Endodermal cell (in vitro differentiated cells): ENCODE data around the gene IQCN. TPM values are rescaled to one million over a fixed set of nuclear protein-coding genes. Genes with fewer than 3 reads are reported as not detected.
A peak's percentile ranks its signal among the peaks of the same experiment; 100 is the strongest.

ENCODE experiments used
- DNase-seq: peaks from one replicate; pipeline ENCODE4 v3.0.0-alpha.2; 2017
- H3K27ac ChIP-seq: 2 replicates; pipeline ENCODE4 v1.5.1; 2013; ENCODE audit warnings: mild to moderate bottlenecking, low read depth, low read length, moderate library complexity
- H3K27me3 ChIP-seq: 2 replicates; pipeline ENCODE4 v1.6.1; 2013; ENCODE audit warnings: mild to moderate bottlenecking, low read length, moderate library complexity; ENCODE audit not compliant: insufficient read depth, control insufficient read depth, poor library complexity, severe bottlenecking
- H3K36me3 ChIP-seq: 2 replicates; pipeline ENCODE4 v1.7.0; 2013; ENCODE audit warnings: mild to moderate bottlenecking, low read length, moderate library complexity; ENCODE audit not compliant: control insufficient read depth, insufficient read depth
- H3K4me1 ChIP-seq: one replicate; pipeline ENCODE4 v1.7.0; 2013; ENCODE audit warnings: low read length; ENCODE audit not compliant: control insufficient read depth, insufficient read depth
- H3K4me3 ChIP-seq: 2 replicates; pipeline ENCODE4 v1.5.1; 2013; ENCODE audit warnings: mild to moderate bottlenecking, low read length, moderate library complexity
- H3K9ac ChIP-seq: 2 replicates; pipeline ENCODE4 v1.6.1; 2013; ENCODE audit warnings: mild to moderate bottlenecking, low read length, moderate library complexity; ENCODE audit not compliant: poor library complexity, severe bottlenecking; ENCODE audit errors: extremely low read depth
- H3K9me3 ChIP-seq: 2 replicates; pipeline ENCODE4 v1.6.1; 2013; ENCODE audit warnings: mild to moderate bottlenecking, low read length, moderate library complexity; ENCODE audit not compliant: control insufficient read depth
- H3K27ac Mint-ChIP-seq: 2 replicates; pipeline ENCODE4 v1.8.0; 2020; ENCODE audit warnings: mixed read lengths
- H3K27me3 Mint-ChIP-seq: 2 replicates; pipeline ENCODE4 v1.8.0; 2021; ENCODE audit warnings: mild to moderate bottlenecking, mixed read lengths; ENCODE audit not compliant: insufficient read depth
- H3K36me3 Mint-ChIP-seq: 2 replicates; pipeline ENCODE4 v1.8.0; 2020; ENCODE audit warnings: low read depth, mixed read lengths
- H3K4me1 Mint-ChIP-seq: 2 replicates; pipeline ENCODE4 v1.8.0; 2020; ENCODE audit warnings: mixed read lengths
- H3K4me3 Mint-ChIP-seq: 2 replicates; pipeline ENCODE4 v1.8.0; 2020; ENCODE audit warnings: mild to moderate bottlenecking, moderate library complexity, mixed read lengths
- H3K9me3 Mint-ChIP-seq: 2 replicates; pipeline ENCODE4 v1.8.0; 2020; ENCODE audit warnings: mild to moderate bottlenecking, mixed read lengths
- CTCF ChIP-seq: fragments of 200-600 bp; sonication (generic); conservative IDR thresholded peaks from 2 replicates; pipeline ENCODE4 v1.5.0; 2021; ENCODE audit warnings: antibody characterized with exemption, mild to moderate bottlenecking
- WGBS, 2 experiments: methylation state at CpG; one replicate each; pipeline versions ENCODE4 v1.1.5 to v1.1.7; 2013; ENCODE audit warnings: missing lambda C conversion rate in 2 of 2, mixed read lengths in 1 of 2; ENCODE audit not compliant: insufficient coverage in 1 of 2, insufficient read length in 1 of 2; 5-methylcytosine and 5-hydroxymethylcytosine counted together
- total RNA-seq, 2 donors: library from RNA; stranded (reverse); fragmentation: NEBNext Ultra II Directional in 1 of 2; extraction: Animal tissue kit (Norgen Biotek cat#: 25700) in 1 of 2; gene quantifications; 2 replicates in 1 of 2; 3 replicates in 1 of 2; pipeline ENCODE4 v1.2.1, GENCODE V29; 2021

The IQCN gene
- total RNA-seq, 2 donors from 2014 or later = 2.4 to 3.3 TPM

DNA sequence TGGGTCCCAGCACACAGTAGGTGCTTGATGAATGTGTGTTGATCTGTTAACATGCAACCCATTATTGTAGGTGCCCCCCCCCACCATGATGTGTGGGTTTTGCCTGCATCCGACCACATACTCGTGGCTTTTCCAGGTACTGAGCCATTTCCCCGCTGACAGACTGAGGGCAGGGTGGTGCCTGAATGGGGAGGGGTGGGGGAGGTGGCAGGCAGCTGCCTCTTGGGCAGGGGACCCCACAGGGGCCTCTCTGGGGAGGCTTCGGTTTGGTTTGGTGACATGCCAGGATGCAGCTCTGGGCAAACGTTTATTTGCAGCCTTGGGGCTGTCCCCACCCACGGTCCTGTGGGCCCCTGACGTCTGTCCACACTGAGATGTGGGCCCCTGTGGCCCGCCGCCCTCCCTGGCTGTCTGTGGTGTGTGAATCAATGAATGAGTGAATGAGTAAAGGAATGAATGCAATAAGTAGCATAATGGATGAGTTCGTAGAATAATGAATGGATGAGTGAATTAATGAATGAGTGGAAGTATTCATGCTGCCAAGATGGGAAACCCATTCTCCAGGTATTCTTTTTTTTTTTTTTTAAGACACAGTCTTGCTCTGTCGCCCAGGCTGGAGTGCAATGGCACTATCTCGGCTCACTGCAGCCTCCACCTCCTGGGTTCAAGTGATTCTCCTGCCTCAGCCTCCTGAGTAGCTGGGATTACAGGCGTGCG, 16.2 kb upstream of the IQCN start:
- Mint-ChIP-seq H3K4me3 (peak overlapping the region; percentile 77), H3K27me3 (no peaks in the 10 kb centered on the region), H3K9me3 (peaks cover 2% of the 10 kb centered on the region), H3K27ac (no peak overlapping the region), H3K36me3 (no peaks in the 10 kb centered on the region), H3K4me1 (peaks cover 18% of the 10 kb centered on the region)
- WGBS, 2 experiments = 83 to 84% methylated on average over 6 to 14 of the region's 14 CpGs
- DNase-seq = peak; percentile 54
- no peaks in the 10 kb centered on the region for H3K9me3 ChIP-seq
- no peak overlapping the region for H3K27ac ChIP-seq
- no peak overlapping the region for H3K9ac ChIP-seq
- H3K27me3 ChIP-seq = no peaks in the 10 kb centered on the region
- H3K4me3 ChIP-seq = no peak overlapping the region
- no peak for TF ChIP-seq CTCF
- peaks cover 4% of the 10 kb centered on the region for H3K4me1 ChIP-seq
- H3K36me3 ChIP-seq = no peaks in the 10 kb centered on the region

DNA sequence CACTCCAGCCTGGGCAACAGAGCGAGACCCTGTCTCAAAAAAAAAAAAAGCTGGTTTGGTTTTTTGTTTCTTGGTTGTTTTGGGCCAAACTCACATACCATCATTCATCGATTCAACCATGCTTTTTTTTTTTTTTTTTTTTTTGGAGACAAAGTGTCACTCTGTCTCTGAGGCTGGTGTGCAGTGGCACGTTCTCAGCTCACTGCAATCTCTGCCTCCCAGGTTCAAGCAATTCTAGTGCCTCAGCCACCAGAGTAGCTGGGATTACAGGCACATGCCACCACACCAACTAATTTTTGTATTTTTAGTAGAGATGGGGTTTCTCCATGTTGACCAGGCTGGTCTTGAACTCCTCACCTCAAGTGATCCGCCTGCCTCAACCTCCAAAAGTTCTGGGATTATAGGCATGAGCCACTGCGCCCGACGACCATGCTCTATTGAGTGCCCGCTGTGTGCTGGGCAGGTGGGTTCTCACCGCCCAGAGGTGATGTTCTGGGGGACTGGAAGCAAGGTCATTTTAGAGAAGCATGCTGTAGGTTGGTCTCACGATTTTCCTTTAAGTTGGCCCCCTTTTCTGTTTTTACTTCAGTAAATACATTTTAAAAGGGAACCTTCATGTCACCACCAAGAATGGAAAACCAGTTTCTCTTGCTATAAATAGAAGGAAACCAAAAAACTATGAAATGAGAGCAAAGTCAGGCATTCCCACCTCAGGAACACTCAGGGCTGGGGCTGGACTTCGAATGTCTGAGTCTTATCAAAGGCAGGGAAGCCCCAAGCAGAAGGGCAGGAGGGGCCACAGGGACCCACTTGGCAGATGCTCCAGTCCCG, 15.4 kb upstream of the IQCN start:
- Mint-ChIP-seq H3K27me3 (no peaks in the 10 kb centered on the region), H3K27ac (no peak overlapping the region), H3K4me3 (no peak overlapping the region), H3K36me3 (no peaks in the 10 kb centered on the region), H3K4me1 (peaks cover 18% of the 10 kb centered on the region), H3K9me3 (peaks cover 2% of the 10 kb centered on the region)
- 87 to 92% methylated on average over 8 to 12 of the region's 12 CpGs for WGBS, 2 experiments
- Histone ChIP-seq H3K4me3 (no peak overlapping the region), H3K36me3 (no peaks in the 10 kb centered on the region), H3K9me3 (no peaks in the 10 kb centered on the region), H3K27ac (no peak overlapping the region), H3K9ac (no peak overlapping the region), H3K27me3 (no peaks in the 10 kb centered on the region), H3K4me1 (peaks cover 4% of the 10 kb centered on the region)
- no peak for TF ChIP-seq CTCF
- peak; percentile 35 for DNase-seq

DNA sequence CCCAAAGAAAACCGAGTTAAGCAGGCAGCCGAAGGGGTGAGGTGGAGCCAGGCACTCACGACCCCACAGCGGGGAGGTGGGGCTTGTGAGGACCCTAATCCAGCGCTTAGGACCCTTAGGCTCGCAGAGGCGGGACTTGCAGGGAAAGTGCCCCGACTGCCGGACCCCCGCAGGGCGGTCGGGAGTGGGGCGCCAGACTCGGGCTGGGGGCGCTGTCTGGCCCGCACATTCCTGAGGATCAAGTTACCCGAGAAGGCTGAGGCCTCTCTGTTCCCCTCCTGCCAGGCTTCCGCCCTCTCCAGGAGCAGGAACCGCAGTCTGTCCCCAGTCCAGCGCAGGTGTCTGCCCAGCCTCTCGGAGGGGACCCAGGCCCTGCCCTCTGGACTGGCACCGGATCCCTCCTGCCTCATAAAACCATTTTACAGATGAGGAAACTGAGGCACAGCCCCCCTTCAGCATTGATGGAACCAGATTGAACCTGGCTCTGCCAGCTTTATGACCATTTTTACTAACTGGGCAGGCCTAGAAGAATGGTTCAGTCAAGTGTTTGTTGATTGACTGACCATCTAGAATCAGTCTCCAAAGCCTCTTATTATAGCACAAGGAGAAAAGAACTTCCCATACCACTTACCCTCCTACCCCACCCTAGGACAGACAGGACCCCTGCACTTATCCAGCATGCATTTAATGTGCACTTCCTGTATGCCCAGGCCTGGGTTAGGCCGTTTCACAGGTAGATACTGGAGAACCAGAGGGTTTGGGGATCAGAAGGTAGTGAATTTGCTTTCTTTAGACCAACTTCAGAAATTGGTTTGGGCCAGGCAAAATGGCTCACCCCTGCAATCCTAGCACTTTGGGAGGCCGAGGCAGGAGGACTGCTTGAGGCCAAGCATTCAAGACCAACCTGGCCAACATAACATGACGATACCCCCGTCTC, 13.9 kb upstream of the IQCN start:
- Mint-ChIP-seq H3K4me3 (peak overlapping the region; percentile 45), H3K9me3 (peaks cover 2% of the 10 kb centered on the region), H3K27me3 (no peaks in the 10 kb centered on the region), H3K27ac (peak overlapping the region; percentile 86), H3K4me1 (peaks cover 11% of the 10 kb centered on the region), H3K36me3 (no peaks in the 10 kb centered on the region)
- DNase-seq = peak; percentile 92
- Histone ChIP-seq H3K27me3 (no peaks in the 10 kb centered on the region), H3K36me3 (no peaks in the 10 kb centered on the region), H3K9me3 (no peaks in the 10 kb centered on the region), H3K27ac (peak overlapping the region; percentile 78), H3K4me1 (peaks cover 4% of the 10 kb centered on the region), H3K9ac (peak overlapping the region; percentile 25), H3K4me3 (no peak overlapping the region)
- TF ChIP-seq CTCF = peak; percentile 26
- 25 to 29% methylated on average over 8 to 25 of the region's 26 CpGs for WGBS, 2 experiments
